ENCODE data around the gene PLPPR3. TPM values are rescaled to one million over a fixed set of nuclear protein-coding genes. Genes with fewer than 3 reads are reported as not detected.

Gene PLPPR3
- total RNA-seq, 1 donor: 0.36 TPM

DNA sequence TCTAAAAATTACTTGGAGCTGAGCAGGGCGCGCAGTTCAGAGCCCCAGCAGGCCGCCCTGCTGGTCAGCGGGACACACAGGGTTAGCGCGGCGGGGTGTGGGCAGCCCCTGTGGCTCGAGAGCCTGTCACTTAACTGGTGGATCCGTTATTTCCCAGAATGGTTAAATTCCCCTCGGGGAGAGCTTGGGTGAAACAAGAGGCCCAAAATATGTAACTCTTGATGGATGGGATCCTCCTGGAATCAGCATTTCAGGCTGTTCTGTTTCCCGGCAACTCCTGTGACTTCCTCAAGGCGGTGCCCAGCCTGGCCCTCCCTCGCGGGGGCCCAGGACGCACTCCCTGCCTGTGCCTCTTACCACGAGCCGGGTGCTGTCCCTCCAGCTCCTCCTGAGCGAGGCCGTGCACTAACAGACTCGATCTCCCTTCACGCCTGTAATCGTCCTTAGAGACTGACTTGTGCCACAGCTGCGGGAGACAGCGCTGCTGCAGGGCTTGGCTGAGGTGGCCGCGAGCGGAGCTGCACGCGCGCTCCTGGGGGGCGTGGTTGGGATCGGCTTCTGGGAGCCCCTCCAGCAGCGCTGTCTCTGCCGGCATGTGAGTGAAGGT lies 14.8 kb downstream of the PLPPR3 start:
- Histone ChIP-seq H2AFZ (ENCODE audit: low read length) (no peak overlapping the region), H3K4me1 (ENCODE audit: insufficient read depth, low read length) (peaks cover 9% of the 10 kb centered on the region), H3K4me3 (ENCODE audit: insufficient read depth, low read length) (no peak overlapping the region), H3K4me2 (ENCODE audit: insufficient read depth, low read length) (no peak overlapping the region), H3K9me3 (ENCODE audit: low read depth, low read length) (no peaks in the 10 kb centered on the region), H3K27me3 (ENCODE audit: insufficient read depth, low read length) (no peaks in the 10 kb centered on the region), H4K20me1 (ENCODE audit: insufficient read depth, low read length) (peaks cover 88% of the 10 kb centered on the region), H3K27ac (ENCODE audit: low read depth, low read length) (no peak overlapping the region), H3K36me3 (ENCODE audit: insufficient read depth, low read length) (peaks cover 91% of the 10 kb centered on the region), H3K79me2 (ENCODE audit: insufficient read depth, low read length) (peaks cover 90% of the 10 kb centered on the region)
- TF ChIP-seq CTCF (IDR thresholded peaks at IDR 0.05; ENCODE audit: extremely low read depth, low read depth, low read length): no peak
- DNase-seq (ENCODE audit: insufficient read length, low spot score, missing footprints): peak; percentile 91

DNA sequence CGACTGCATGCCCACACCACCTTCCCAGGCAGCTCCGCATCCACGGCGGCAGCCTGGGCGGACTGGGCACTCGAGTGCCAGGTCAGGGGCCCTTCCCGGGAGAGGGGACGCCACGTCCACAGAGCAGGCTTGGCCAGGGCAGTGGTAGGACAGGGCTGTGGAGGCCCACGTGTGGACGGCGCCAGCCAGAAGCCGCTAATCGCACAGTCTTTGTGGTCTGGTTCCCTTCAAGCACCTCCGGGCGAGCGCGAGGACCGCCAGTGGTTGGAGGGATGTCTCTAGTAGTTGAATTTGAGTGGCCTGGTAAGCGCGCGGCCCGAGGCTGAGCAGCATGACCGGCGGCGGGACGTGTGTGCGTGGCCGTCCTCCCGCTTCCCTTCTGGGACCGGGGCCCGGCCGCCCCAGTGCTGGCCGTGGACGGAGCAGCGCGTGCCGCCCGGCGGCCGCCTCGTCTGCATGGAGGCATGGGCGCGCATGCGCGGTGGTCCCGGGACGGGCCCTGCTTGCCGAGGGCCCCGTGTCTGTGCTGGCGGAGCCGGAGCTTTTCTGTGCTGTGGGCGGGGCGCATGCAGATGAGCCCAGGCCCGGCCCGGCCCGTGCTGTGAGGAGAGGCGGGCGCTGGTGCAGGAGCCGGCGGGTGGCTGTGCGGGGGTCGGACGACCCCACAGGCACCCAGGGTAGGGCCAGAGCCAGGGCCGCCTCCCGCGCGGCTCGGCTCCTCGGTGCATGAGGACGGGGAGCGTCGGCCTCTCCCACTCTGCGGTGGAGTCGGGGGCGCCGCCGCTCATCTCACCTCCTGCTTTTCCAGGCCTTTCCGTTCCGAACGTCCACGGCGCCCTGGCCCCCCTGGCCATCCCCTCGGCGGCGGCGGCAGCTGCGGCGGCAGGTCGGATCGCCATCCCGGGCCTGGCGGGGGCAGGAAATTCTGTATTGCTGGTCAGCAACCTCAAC lies 15.9 kb downstream of the PLPPR3 start:
- H3K9me3 ChIP-seq (ENCODE audit: low read depth, low read length): no peaks in the 10 kb centered on the region
- H4K20me1 ChIP-seq (ENCODE audit: insufficient read depth, low read length): peaks cover 92% of the 10 kb centered on the region
- H3K4me3 ChIP-seq (ENCODE audit: insufficient read depth, low read length): no peak overlapping the region
- peak; percentile 84 for DNase-seq (ENCODE audit: insufficient read length, low spot score, missing footprints)
- peaks cover 19% of the 10 kb centered on the region for H3K4me1 ChIP-seq (ENCODE audit: insufficient read depth, low read length)
- TF ChIP-seq CTCF (IDR thresholded peaks at IDR 0.05; ENCODE audit: extremely low read depth, low read depth, low read length): no peak
- peaks cover 97% of the 10 kb centered on the region for H3K79me2 ChIP-seq (ENCODE audit: insufficient read depth, low read length)
- peaks cover 91% of the 10 kb centered on the region for H3K36me3 ChIP-seq (ENCODE audit: insufficient read depth, low read length)
- H3K27ac ChIP-seq (ENCODE audit: low read depth, low read length): no peak overlapping the region
- no peak overlapping the region for H2AFZ ChIP-seq (ENCODE audit: low read length)
- no peaks in the 10 kb centered on the region for H3K27me3 ChIP-seq (ENCODE audit: insufficient read depth, low read length)
- no peak overlapping the region for H3K4me2 ChIP-seq (ENCODE audit: insufficient read depth, low read length)

GRCh38 chr19:805166-805551 lies 16.6 kb downstream of the PLPPR3 start:
- peak; percentile 88 for DNase-seq (ENCODE audit: insufficient read length, low spot score, missing footprints)
- Histone ChIP-seq H3K27ac (ENCODE audit: low read depth, low read length) (no peak overlapping the region), H3K79me2 (ENCODE audit: insufficient read depth, low read length) (peaks cover 98% of the 10 kb centered on the region), H3K4me3 (ENCODE audit: insufficient read depth, low read length) (no peak overlapping the region), H3K4me1 (ENCODE audit: insufficient read depth, low read length) (peaks cover 27% of the 10 kb centered on the region), H3K36me3 (ENCODE audit: insufficient read depth, low read length) (peaks cover 91% of the 10 kb centered on the region), H3K9me3 (ENCODE audit: low read depth, low read length) (no peaks in the 10 kb centered on the region), H3K4me2 (ENCODE audit: insufficient read depth, low read length) (no peak overlapping the region), H3K27me3 (ENCODE audit: insufficient read depth, low read length) (no peaks in the 10 kb centered on the region), H4K20me1 (ENCODE audit: insufficient read depth, low read length) (peaks cover 95% of the 10 kb centered on the region), H2AFZ (ENCODE audit: low read length) (no peak overlapping the region)
- no peak for TF ChIP-seq CTCF (IDR thresholded peaks at IDR 0.05; ENCODE audit: extremely low read depth, low read depth, low read length)
